Stimulated activated CD8-positive, alpha-beta memory T cell treated with anti-CD3 and anti-CD28 coated beads, Interleukin-15, amount 100 ng/mL, for 1 hour (primary cell): ENCODE results near the gene CBFA2T2.

Experiments
- DNase-seq: peaks from one replicate; pipeline ENCODE4 v3.0.0-alpha.2; 2020; ENCODE audit warnings: low read depth

Gene CBFA2T2

GRCh38 chr20:33653218-33653899 lies 163.5 kb downstream of the CBFA2T2 start:
- no peak for DNase-seq

GRCh38 chr20:33653900-33654596 lies 164.2 kb downstream of the CBFA2T2 start:
- no peak for DNase-seq

- DNase-seq = no peak
These were observed 164.8 kb downstream of the CBFA2T2 start for GRCh38 chr20:33654680-33655161.

- DNase-seq = no peak
These were observed 165.3 kb downstream of the CBFA2T2 start for GRCh38 chr20:33655164-33655563.

DNA sequence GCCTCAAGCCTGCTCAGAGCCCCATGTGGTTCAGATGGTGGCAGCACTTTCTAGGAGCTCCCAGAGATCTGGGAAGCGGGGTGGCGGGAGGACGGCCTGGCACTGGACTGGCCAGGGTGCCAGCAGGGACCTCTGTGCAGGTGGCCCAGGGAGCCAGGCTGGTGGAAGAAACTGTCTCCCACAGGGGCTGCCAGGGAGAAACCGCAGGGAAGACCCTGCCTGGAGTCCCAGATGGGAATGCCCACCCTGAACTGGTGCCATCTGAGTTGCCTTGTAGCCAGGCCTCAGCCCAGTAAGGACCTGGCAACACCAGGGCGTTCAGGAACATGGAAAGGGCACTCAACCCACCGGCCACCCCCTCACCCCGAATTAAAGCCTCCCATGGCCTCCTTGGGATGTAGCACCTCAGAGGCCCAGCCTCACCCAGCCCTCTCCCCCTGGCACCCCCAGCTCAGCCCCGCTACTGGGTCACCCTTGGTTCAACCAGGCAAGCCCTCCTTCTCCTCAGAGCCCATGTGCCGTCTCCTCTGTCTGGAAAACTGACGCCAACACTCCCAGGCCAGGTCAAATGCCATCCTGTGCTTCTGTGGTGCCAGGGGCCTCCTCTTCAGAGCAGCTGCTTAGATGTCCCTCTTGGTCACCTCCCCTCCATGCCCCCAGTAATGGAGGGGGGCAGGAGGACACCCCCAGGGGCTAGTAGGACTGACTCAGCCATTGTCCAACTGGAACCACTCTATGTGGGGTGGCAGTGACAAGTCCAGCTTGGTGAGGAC lies 166.3 kb downstream of the CBFA2T2 start:
- no peak for DNase-seq

DNA sequence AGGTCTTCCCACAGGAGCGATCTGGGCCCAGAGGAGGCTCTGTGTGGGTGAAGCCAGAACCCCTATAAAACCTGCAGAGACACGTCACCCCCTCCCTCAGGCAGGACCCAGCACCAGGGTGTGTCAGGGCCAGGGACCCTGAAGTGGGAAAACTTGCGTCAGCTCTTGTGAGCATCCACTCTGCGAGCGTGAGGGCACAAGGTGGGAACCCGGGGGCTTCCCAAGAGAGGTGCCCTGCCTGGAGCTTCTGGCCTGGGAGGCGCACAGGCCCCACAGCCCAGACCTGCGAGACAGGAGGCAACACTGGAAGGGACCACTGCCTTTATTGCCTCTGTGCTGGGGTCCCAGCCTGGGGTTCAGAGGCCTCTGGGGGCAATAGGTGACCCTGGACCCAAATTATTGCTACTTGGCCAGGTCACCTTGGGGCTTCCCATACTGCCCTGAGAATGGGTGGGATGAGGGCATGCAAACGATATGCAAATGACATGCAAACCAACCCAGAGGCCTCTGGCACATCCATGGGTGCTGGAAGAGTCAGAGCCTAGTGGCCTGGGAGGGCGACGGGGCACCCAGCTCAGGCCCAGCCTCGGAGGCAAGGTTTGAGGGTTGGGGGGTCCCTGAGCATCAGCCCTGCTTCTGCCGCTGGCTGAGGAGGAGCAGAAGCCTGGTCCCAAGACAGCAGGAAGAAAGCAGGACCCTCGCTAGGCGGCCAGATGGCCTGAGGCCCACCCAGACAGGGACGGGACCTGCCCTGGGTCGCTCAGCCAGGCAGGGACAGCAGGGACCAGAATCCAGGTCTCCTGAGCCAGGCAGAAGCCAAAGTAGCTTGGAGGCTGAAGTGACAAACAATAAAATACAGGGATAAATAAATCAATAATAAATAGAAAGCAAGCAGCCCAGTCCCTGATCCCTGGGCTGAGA lies 167.1 kb downstream of the CBFA2T2 start:
- DNase-seq = no peak

- DNase-seq = no peak
These were observed 167.8 kb downstream of the CBFA2T2 start for GRCh38 chr20:33657704-33658095.

DNA sequence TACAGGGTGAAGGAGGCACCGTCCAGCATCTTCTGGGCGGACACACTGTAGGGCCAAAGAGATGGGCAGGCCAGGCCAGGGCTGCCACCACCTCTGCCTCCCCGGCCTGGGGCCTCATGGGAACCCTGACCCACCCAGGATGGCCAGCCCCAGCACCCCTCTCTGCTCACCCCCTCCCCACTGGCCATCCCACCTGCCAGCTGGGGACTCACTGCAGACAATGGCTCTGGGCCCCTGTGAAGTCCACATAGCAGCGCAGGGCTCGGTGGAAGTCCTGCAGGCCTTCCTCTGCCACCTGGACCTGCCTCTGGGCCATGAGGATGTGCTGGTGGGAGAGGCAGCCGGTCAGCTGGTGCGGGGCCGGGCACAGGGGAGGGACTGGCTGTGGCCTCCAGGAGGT lies 168.6 kb downstream of the CBFA2T2 start:
- DNase-seq = no peak

DNA sequence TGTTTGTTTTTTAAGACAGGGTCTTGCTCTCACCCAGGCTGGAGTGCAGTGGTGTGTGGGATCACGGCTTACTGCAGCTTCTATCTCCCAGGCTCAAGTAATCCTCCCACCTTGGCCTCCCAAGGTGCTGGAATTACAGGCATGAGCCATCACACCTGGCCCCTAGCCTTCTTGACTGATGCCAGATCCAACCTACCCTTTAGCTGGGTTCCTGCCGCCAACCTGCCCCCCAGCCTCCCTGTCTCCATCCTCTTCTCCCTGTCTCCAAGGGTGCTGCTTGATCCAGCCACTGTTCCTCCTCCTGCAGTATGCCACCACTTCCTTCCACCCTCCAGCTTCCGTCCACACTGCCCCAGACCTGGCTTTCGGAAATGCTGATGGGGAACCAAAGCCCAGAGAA lies 169.0 kb downstream of the CBFA2T2 start:
- no peak for DNase-seq

DNA sequence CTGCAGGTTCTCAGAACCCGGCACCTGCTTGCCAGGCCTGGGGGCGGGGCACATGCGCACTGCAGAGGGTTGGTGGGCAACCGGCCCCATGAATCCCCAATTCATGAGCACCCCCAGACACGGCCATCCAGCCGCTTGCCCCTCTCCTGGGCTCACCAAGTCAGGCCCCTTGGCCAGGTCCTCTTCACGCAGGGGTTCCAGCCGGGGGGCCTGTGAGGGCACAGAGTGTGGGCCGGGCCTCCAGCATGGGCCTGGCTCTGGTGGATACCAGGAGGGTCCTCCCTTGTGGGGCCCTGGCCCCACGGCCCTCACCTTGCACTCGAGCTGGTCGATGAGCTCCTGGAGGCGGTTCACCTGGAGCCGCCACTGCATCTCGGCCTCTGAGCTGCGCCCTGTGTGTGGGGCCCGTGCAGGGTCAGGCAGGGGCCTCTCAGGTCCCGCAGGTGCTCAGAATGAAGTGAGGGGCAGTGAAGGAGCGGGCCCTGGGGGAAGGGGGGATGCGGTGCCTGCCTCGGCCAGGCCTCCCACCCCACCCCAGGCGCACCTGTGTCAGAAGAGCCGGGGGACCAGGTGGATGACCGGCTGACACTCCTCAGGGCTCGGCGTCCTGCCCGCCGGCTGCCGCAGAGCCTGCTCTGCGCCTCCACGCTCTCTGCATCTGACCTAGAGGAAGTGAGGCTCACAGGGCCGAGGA lies 169.6 kb downstream of the CBFA2T2 start:
- no peak for DNase-seq

DNA sequence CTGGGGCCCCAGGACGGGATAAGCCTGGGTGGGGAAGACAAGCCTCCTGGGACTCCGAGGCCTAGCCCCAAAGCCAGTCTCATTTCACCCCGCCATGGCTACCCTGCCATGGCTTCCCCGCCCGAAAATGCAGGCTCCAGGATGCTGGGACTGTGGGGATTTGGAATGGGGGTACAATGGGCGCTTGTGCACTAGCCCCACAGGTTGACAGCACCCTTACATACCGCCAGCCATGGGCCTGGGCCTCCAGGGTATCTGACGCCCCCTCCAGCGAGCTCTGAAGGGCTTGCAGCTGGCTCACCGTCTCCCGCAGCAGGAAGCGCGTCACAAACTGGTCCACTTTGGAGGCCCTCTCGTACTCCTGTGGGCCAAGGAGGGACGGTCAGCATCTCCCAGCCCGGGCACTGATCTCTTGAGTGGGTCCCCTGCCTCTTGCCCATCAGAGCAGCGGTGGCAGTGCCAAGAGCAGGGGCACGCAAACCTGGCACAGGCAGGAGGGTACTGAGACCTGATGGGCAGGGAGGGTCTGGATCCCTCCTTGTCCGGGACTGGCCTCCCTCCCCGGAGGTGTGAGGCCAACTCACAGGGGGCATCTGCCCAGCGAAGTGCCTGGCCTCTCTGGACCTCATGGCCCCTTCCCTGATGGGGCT lies 170.3 kb downstream of the CBFA2T2 start:
- DNase-seq = no peak

GRCh38 chr20:33660685-33661058 lies 170.8 kb downstream of the CBFA2T2 start:
- DNase-seq = no peak

GRCh38 chr20:33662172-33662571 lies 172.3 kb downstream of the CBFA2T2 start, which contains the start of gene C20orf144:
C20orf144 (plus strand) TSS chr20:33662327; CDS start chr20:33662346, 19 bp downstream.
- DNase-seq = no peak

- DNase-seq = peak; percentile 60
These were observed 173.5 kb downstream of the CBFA2T2 start for GRCh38 chr20:33663161-33664084.

- DNase-seq = no peak
These were observed 174.3 kb downstream of the CBFA2T2 start for GRCh38 chr20:33664085-33664761.

DNA sequence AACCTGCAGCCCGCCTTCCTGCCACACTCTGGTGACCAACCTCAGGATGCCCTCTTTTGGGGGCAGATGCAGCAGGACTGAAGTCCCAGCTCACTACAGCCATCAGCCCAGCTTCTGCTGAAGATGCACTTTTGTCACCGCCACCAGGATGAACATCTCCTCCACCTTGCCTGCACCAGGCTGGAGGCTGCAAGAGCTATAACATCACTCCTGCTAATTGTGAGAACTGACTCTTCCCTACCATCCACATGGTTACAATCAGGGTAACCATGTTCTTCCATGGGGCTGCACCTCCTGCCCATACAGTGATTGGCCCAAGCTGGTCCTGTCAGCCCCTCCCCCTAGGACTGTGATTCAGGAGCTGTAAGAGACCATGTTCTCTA lies 174.9 kb downstream of the CBFA2T2 start:
- DNase-seq = no peak

GRCh38 chr20:33666293-33667244 lies 176.7 kb downstream of the CBFA2T2 start, which contains the start of gene ACTL10:
ACTL10 (plus strand) TSS chr20:33666943; CDS start chr20:33667498, 555 bp downstream.
- peak; percentile 55 for DNase-seq

GRCh38 chr20:33667245-33667675 lies 177.4 kb downstream of the CBFA2T2 start:
- DNase-seq = no peak
